Activated CD8-positive, alpha-beta memory T cell treated with anti-CD3 and anti-CD28 coated beads for 36 hours (primary cell): ENCODE data around the gene OR13C4. TPM values are rescaled to one million over a fixed set of nuclear protein-coding genes. Genes with fewer than 3 reads are reported as not detected.

ENCODE experiments used
- total RNA-seq, 2 experiments: library from RNA; stranded (reverse); gene quantifications; one replicate each; pipeline ENCODE4 v1.2.3, GENCODE V29; 2021

Gene OR13C4
- total RNA-seq, 2 experiments from 2014 or later: not detected

Other genes starting within 250 kb of the OR13C4 start
- gene OR13F1, start 22.9 kb downstream of the OR13C4 start, total RNA-seq: not detected
- not detected for gene OR13C3, start 9.6 kb upstream of the OR13C4 start, total RNA-seq
- not detected for gene OR13C8, start 42.0 kb upstream of the OR13C4 start, total RNA-seq
- gene OR13C5, start 72.2 kb upstream of the OR13C4 start, total RNA-seq: not detected
- not detected for gene OR13C2, start 78.4 kb upstream of the OR13C4 start, total RNA-seq
- not detected for gene OR13C9, start 91.0 kb upstream of the OR13C4 start, total RNA-seq
- not detected for gene OR13D1, start 167.3 kb upstream of the OR13C4 start, total RNA-seq
- gene NIPSNAP3A, start 220.5 kb upstream of the OR13C4 start, total RNA-seq: 10 to 100 TPM in 1 of 2 experiments, 1 to 10 TPM in 1; 9.9 to 10.4 TPM
- gene NIPSNAP3B, start 236.9 kb upstream of the OR13C4 start, total RNA-seq: under 1 TPM; 0.46 to 0.59 TPM